NCI-H446 treated with DMSO at 0.1 percent for 48 hours (cell line): ENCODE data around the gene TEFM.
"Not testable (repeated sequence)": the region's sequence is repeated elsewhere in the genome, so short reads cannot be mapped to it uniquely, and the experiment has no call there.

ENCODE experiments used
- DNase-seq: peaks from one replicate; lab custom pipeline; 2025; lab: John Stamatoyannopoulos, UW

The TEFM gene

GRCh38 chr17:30906101-30906911, at the start of gene TEFM:
Gene TEFM, minus strand, starts transcription at chr17:30906238. Its CDS starts 40 bp downstream, at chr17:30906198.
- peak; percentile 57 for DNase-seq

GRCh38 chr17:30954046-30954830, 48.2 kb upstream of the TEFM start:
- no peak for DNase-seq

- DNase-seq, result no peak
These were observed 46.8 kb upstream of the TEFM start for GRCh38 chr17:30952638-30953393.

GRCh38 chr17:30950669-30951399, 44.8 kb upstream of the TEFM start:
- peak; percentile 4 for DNase-seq

GRCh38 chr17:30950189-30950588, 44.2 kb upstream of the TEFM start:
- DNase-seq, result no peak

- no peak for DNase-seq
These were observed 41.8 kb upstream of the TEFM start for GRCh38 chr17:30947796-30948195.

GRCh38 chr17:30942308-30943079, 36.5 kb upstream of the TEFM start:
- DNase-seq, result no peak

GRCh38 chr17:30939051-30939689, 33.1 kb upstream of the TEFM start:
- DNase-seq, result no peak

- no peak for DNase-seq
These were observed 27.9 kb upstream of the TEFM start for GRCh38 chr17:30933966-30934365.

- DNase-seq, result not testable (repeated sequence)
These were observed 25.5 kb upstream of the TEFM start for GRCh38 chr17:30931582-30931981.

GRCh38 chr17:30930495-30930894, 24.5 kb upstream of the TEFM start:
- DNase-seq, result no peak

GRCh38 chr17:30929861-30930260, 23.8 kb upstream of the TEFM start:
- DNase-seq, result not testable (repeated sequence)

- no peak for DNase-seq
These were observed 23.1 kb upstream of the TEFM start for GRCh38 chr17:30929081-30929633.

GRCh38 chr17:30928584-30928983, 22.5 kb upstream of the TEFM start:
- DNase-seq, result no peak

- no peak for DNase-seq
These were observed 21.7 kb upstream of the TEFM start for GRCh38 chr17:30927756-30928155.

GRCh38 chr17:30926516-30926915, 20.5 kb upstream of the TEFM start:
- no peak for DNase-seq

- no peak for DNase-seq
These were observed 18.3 kb upstream of the TEFM start for GRCh38 chr17:30924341-30924740.

- DNase-seq, result no peak
These were observed 16.4 kb upstream of the TEFM start for GRCh38 chr17:30922235-30923030.

GRCh38 chr17:30921544-30922196, 15.6 kb upstream of the TEFM start, which contains the start of gene ADAP2:
Gene ADAP2, plus strand, starts transcription at chr17:30921945. Its CDS starts 70 bp downstream, at chr17:30922015.
- no peak for DNase-seq
